Measurements from ENCODE around the gene AGO4.
"Not testable (repeated sequence)": the region's sequence is repeated elsewhere in the genome, so short reads cannot be mapped to it uniquely, and the experiment has no call there.

The AGO4 gene

GRCh38 chr1:35807614-35808449 is at the start of gene AGO4:
Gene AGO4 (plus strand): TSS chr1:35808016. CDS start chr1:35808417, 401 bp downstream.
- Histone ChIP-seq H3K9ac (ENCODE audit: low read length) (peak within 1 kb of the TSS; percentile 70), H3K27me3 (ENCODE audit: control insufficient read depth, insufficient read depth, low read length) (no peaks in the 10 kb centered on the region), H3K36me3 (ENCODE audit: control insufficient read depth, insufficient read depth, low read length) (no peaks in the 10 kb centered on the region), H3K4me3 (ENCODE audit: low read depth, low read length) (peak within 1 kb of the TSS; percentile 82), H3K4me1 (ENCODE audit: control insufficient read depth, insufficient read depth, low read length) (peaks cover 7% of the 10 kb centered on the region), H3K27ac (ENCODE audit: low read depth, low read length) (no peak within 1 kb of the TSS), H3K9me3 (ENCODE audit: control insufficient read depth, insufficient read depth, low read depth, low read length) (no peaks in the 10 kb centered on the region)

GRCh38 chr1:35762141-35762540 is 45.7 kb upstream of the AGO4 start:
- H3K4me1 ChIP-seq (ENCODE audit: control insufficient read depth, insufficient read depth, low read length): no peaks in the 10 kb centered on the region
- no peak overlapping the region for H3K27ac ChIP-seq (ENCODE audit: low read depth, low read length)
- no peaks in the 10 kb centered on the region for H3K9me3 ChIP-seq (ENCODE audit: control insufficient read depth, insufficient read depth, low read depth, low read length)
- no peak overlapping the region for H3K4me3 ChIP-seq (ENCODE audit: low read depth, low read length)
- peaks cover 81% of the 10 kb centered on the region for H3K36me3 ChIP-seq (ENCODE audit: control insufficient read depth, insufficient read depth, low read length)
- no peak overlapping the region for H3K9ac ChIP-seq (ENCODE audit: low read length)
- no peaks in the 10 kb centered on the region for H3K27me3 ChIP-seq (ENCODE audit: control insufficient read depth, insufficient read depth, low read length)

- no peaks in the 10 kb centered on the region for H3K4me1 ChIP-seq (ENCODE audit: control insufficient read depth, insufficient read depth, low read length)
- no peaks in the 10 kb centered on the region for H3K9me3 ChIP-seq (ENCODE audit: control insufficient read depth, insufficient read depth, low read depth, low read length)
- H3K27me3 ChIP-seq (ENCODE audit: control insufficient read depth, insufficient read depth, low read length): no peaks in the 10 kb centered on the region
- no peak overlapping the region for H3K27ac ChIP-seq (ENCODE audit: low read depth, low read length)
- no peak overlapping the region for H3K9ac ChIP-seq (ENCODE audit: low read length)
- peaks cover 71% of the 10 kb centered on the region for H3K36me3 ChIP-seq (ENCODE audit: control insufficient read depth, insufficient read depth, low read length)
- H3K4me3 ChIP-seq (ENCODE audit: low read depth, low read length): no peak overlapping the region
Observed at GRCh38 chr1:35763201-35763600, 44.6 kb upstream of the AGO4 start.

GRCh38 chr1:35764283-35764682 is 43.5 kb upstream of the AGO4 start:
- H3K9me3 ChIP-seq (ENCODE audit: control insufficient read depth, insufficient read depth, low read depth, low read length): no peaks in the 10 kb centered on the region
- H3K36me3 ChIP-seq (ENCODE audit: control insufficient read depth, insufficient read depth, low read length): peaks cover 62% of the 10 kb centered on the region
- no peak overlapping the region for H3K9ac ChIP-seq (ENCODE audit: low read length)
- H3K27ac ChIP-seq (ENCODE audit: low read depth, low read length): no peak overlapping the region
- H3K27me3 ChIP-seq (ENCODE audit: control insufficient read depth, insufficient read depth, low read length): no peaks in the 10 kb centered on the region
- H3K4me1 ChIP-seq (ENCODE audit: control insufficient read depth, insufficient read depth, low read length): peaks cover 3% of the 10 kb centered on the region; the same call in 1 of the 2 replicates
- no peak overlapping the region for H3K4me3 ChIP-seq (ENCODE audit: low read depth, low read length)

- Histone ChIP-seq H3K4me1 (ENCODE audit: control insufficient read depth, insufficient read depth, low read length) (peaks cover 3% of the 10 kb centered on the region; the same call in 1 of the 2 replicates), H3K36me3 (ENCODE audit: control insufficient read depth, insufficient read depth, low read length) (peaks cover 20% of the 10 kb centered on the region), H3K9me3 (ENCODE audit: control insufficient read depth, insufficient read depth, low read depth, low read length) (no peaks in the 10 kb centered on the region), H3K27me3 (ENCODE audit: control insufficient read depth, insufficient read depth, low read length) (no peaks in the 10 kb centered on the region), H3K4me3 (ENCODE audit: low read depth, low read length) (peak overlapping the region; percentile 73), H3K27ac (ENCODE audit: low read depth, low read length) (peak overlapping the region; percentile 84; the same call in 1 of the 2 replicates), H3K9ac (ENCODE audit: low read length) (peak overlapping the region; percentile 80)
Observed at GRCh38 chr1:35768350-35769187, 39.2 kb upstream of the AGO4 start.

GRCh38 chr1:35769188-35769758 is 38.5 kb upstream of the AGO4 start:
- Histone ChIP-seq H3K36me3 (ENCODE audit: control insufficient read depth, insufficient read depth, low read length) (peaks cover 13% of the 10 kb centered on the region), H3K9ac (ENCODE audit: low read length) (peak overlapping the region; percentile 80), H3K27ac (ENCODE audit: low read depth, low read length) (peak overlapping the region; percentile 84; the same call in 1 of the 2 replicates), H3K4me1 (ENCODE audit: control insufficient read depth, insufficient read depth, low read length) (peaks cover 3% of the 10 kb centered on the region; the same call in 1 of the 2 replicates), H3K27me3 (ENCODE audit: control insufficient read depth, insufficient read depth, low read length) (no peaks in the 10 kb centered on the region), H3K9me3 (ENCODE audit: control insufficient read depth, insufficient read depth, low read depth, low read length) (no peaks in the 10 kb centered on the region), H3K4me3 (ENCODE audit: low read depth, low read length) (peak overlapping the region; percentile 73)

- H3K27me3 ChIP-seq (ENCODE audit: control insufficient read depth, insufficient read depth, low read length): no peaks in the 10 kb centered on the region
- no peaks in the 10 kb centered on the region for H3K9me3 ChIP-seq (ENCODE audit: control insufficient read depth, insufficient read depth, low read depth, low read length)
- no peak overlapping the region for H3K4me3 ChIP-seq (ENCODE audit: low read depth, low read length)
- no peak overlapping the region for H3K9ac ChIP-seq (ENCODE audit: low read length)
- no peaks in the 10 kb centered on the region for H3K36me3 ChIP-seq (ENCODE audit: control insufficient read depth, insufficient read depth, low read length)
- H3K27ac ChIP-seq (ENCODE audit: low read depth, low read length): no peak overlapping the region
- no peaks in the 10 kb centered on the region for H3K4me1 ChIP-seq (ENCODE audit: control insufficient read depth, insufficient read depth, low read length)
Observed at GRCh38 chr1:35773711-35774110, 34.1 kb upstream of the AGO4 start.

GRCh38 chr1:35776172-35776571 is 31.6 kb upstream of the AGO4 start:
- H3K9ac ChIP-seq (ENCODE audit: low read length); H3K4me3 ChIP-seq (ENCODE audit: low read depth, low read length); H3K27me3 ChIP-seq (ENCODE audit: control insufficient read depth, insufficient read depth, low read length); H3K27ac ChIP-seq (ENCODE audit: low read depth, low read length); H3K9me3 ChIP-seq (ENCODE audit: control insufficient read depth, insufficient read depth, low read depth, low read length); H3K4me1 ChIP-seq (ENCODE audit: control insufficient read depth, insufficient read depth, low read length); H3K36me3 ChIP-seq (ENCODE audit: control insufficient read depth, insufficient read depth, low read length): not testable (repeated sequence)

- H3K27ac ChIP-seq (ENCODE audit: low read depth, low read length): no peak overlapping the region
- H3K4me1 ChIP-seq (ENCODE audit: control insufficient read depth, insufficient read depth, low read length): no peaks in the 10 kb centered on the region
Observed at GRCh38 chr1:35777109-35777508, 30.7 kb upstream of the AGO4 start.

GRCh38 chr1:35783055-35783583 is 24.7 kb upstream of the AGO4 start:
- no peaks in the 10 kb centered on the region for H3K4me1 ChIP-seq (ENCODE audit: control insufficient read depth, insufficient read depth, low read length)
- H3K9me3 ChIP-seq (ENCODE audit: control insufficient read depth, insufficient read depth, low read depth, low read length): no peaks in the 10 kb centered on the region
- no peak overlapping the region for H3K9ac ChIP-seq (ENCODE audit: low read length)
- no peaks in the 10 kb centered on the region for H3K27me3 ChIP-seq (ENCODE audit: control insufficient read depth, insufficient read depth, low read length)
- H3K27ac ChIP-seq (ENCODE audit: low read depth, low read length): no peak overlapping the region
- no peak overlapping the region for H3K4me3 ChIP-seq (ENCODE audit: low read depth, low read length)
- no peaks in the 10 kb centered on the region for H3K36me3 ChIP-seq (ENCODE audit: control insufficient read depth, insufficient read depth, low read length)

More at GRCh38 chr1:35777109-35777508, 30.7 kb upstream of the AGO4 start:
- H3K4me3 ChIP-seq (ENCODE audit: low read depth, low read length): no peak overlapping the region
- H3K9me3 ChIP-seq (ENCODE audit: control insufficient read depth, insufficient read depth, low read depth, low read length): no peaks in the 10 kb centered on the region
- H3K27me3 ChIP-seq (ENCODE audit: control insufficient read depth, insufficient read depth, low read length): no peaks in the 10 kb centered on the region
- H3K36me3 ChIP-seq (ENCODE audit: control insufficient read depth, insufficient read depth, low read length): no peaks in the 10 kb centered on the region
- no peak overlapping the region for H3K9ac ChIP-seq (ENCODE audit: low read length)

All from HUES6 (cell line).